ENCODE data around the gene SSC5D. TPM values are rescaled to one million over a fixed set of nuclear protein-coding genes. Genes with fewer than 3 reads are reported as not detected.

The SSC5D gene
- total and polyA plus RNA-seq, 2 donors (not counting 1 experiment from before 2014, with no cell fraction given), result 3.0 to 19.7 TPM

DNA sequence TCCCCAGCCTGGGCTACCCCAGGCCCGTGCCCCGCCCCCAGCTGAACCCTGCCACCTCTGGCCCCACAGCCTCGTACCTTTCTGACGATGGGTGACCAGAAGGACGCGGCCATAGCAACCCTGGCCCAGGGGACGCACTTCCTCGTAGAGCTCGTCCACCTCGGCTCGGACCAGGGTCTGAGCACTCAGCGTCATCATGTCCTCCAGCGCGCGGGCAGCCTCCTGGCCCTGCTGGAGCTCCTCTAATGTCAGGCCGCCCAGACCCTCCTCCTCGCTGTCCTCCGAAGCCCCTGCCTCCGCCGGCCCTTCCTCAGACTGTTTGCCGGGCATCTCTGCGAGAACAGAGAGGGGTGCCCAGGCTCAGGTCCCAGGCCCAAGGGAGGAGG, 47.7 kb downstream of the SSC5D start:
- no peak for DNase-seq (ENCODE audit: low read depth in 2 of 2)

GRCh38 chr19:55536366-55536765, 48.1 kb downstream of the SSC5D start:
- no peaks in the 10 kb centered on the region for H4K20me1 ChIP-seq (ENCODE audit: control insufficient read depth, extremely low read depth, insufficient read depth, low read length)
- no peak overlapping the region for H3K4me3 ChIP-seq (replicated peaks in 1 of 4; ENCODE audit: control extremely low read depth in 1 of 4, insufficient read depth in 1 of 4, low read depth in 3 of 4, low read length in 4 of 4)
- H3K79me2 ChIP-seq (ENCODE audit: control insufficient read depth, insufficient read depth, low read length), result no peaks in the 10 kb centered on the region
- no peaks in the 10 kb centered on the region for H3K4me1 ChIP-seq (ENCODE audit: control insufficient read depth, extremely low read depth, insufficient read depth, low read length)
- no peaks in the 10 kb centered on the region for H3K36me3 ChIP-seq (ENCODE audit: control insufficient read depth, insufficient read depth, low read length)
- TF ChIP-seq EZH2 (IDR thresholded peaks at IDR 0.05; ENCODE audit: low read length, missing control alignments), result no peak
- TF ChIP-seq, protein P1, sequence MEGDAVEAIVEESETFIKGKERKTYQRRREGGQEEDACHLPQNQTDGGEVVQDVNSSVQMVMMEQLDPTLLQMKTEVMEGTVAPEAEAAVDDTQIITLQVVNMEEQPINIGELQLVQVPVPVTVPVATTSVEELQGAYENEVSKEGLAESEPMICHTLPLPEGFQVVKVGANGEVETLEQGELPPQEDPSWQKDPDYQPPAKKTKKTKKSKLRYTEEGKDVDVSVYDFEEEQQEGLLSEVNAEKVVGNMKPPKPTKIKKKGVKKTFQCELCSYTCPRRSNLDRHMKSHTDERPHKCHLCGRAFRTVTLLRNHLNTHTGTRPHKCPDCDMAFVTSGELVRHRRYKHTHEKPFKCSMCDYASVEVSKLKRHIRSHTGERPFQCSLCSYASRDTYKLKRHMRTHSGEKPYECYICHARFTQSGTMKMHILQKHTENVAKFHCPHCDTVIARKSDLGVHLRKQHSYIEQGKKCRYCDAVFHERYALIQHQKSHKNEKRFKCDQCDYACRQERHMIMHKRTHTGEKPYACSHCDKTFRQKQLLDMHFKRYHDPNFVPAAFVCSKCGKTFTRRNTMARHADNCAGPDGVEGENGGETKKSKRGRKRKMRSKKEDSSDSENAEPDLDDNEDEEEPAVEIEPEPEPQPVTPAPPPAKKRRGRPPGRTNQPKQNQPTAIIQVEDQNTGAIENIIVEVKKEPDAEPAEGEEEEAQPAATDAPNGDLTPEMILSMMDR (conservative IDR thresholded peaks at IDR 0.05 in 1 of 2, IDR thresholded peaks at IDR 0.05 in 1 of 2; ENCODE audit: low read depth in 1 of 2, low read length in 2 of 2), result no peak
- no peaks in the 10 kb centered on the region for H3K27me3 ChIP-seq (ENCODE audit: control insufficient read depth, insufficient read depth, low read length)
- no peak overlapping the region for H3K27ac ChIP-seq (ENCODE audit: insufficient read depth, low read length)
- H3K9me3 ChIP-seq (ENCODE audit: control insufficient read depth, insufficient read depth, low read depth, low read length), result no peaks in the 10 kb centered on the region
- H3K9ac ChIP-seq (ENCODE audit: insufficient read depth, low read length), result no peak overlapping the region
- DNase-seq (ENCODE audit: low read depth in 2 of 2), result no peak
- no peak overlapping the region for H2AFZ ChIP-seq (ENCODE audit: low read length)
- H3K4me2 ChIP-seq (ENCODE audit: extremely low read depth, insufficient read depth, low read length), result no peak overlapping the region

More for the DNA sequence above, 47.7 kb downstream of the SSC5D start:
- H3K36me3 ChIP-seq (ENCODE audit: control insufficient read depth, insufficient read depth, low read length), result no peaks in the 10 kb centered on the region
- H3K4me1 ChIP-seq (ENCODE audit: control insufficient read depth, extremely low read depth, insufficient read depth, low read length), result no peaks in the 10 kb centered on the region
- H3K27me3 ChIP-seq (ENCODE audit: control insufficient read depth, insufficient read depth, low read length), result no peaks in the 10 kb centered on the region
- no peak overlapping the region for H2AFZ ChIP-seq (ENCODE audit: low read length)
- H3K9me3 ChIP-seq (ENCODE audit: control insufficient read depth, insufficient read depth, low read depth, low read length), result no peaks in the 10 kb centered on the region
- no peak overlapping the region for H3K4me3 ChIP-seq (replicated peaks in 1 of 4; ENCODE audit: control extremely low read depth in 1 of 4, insufficient read depth in 1 of 4, low read depth in 3 of 4, low read length in 4 of 4)
- H3K27ac ChIP-seq (ENCODE audit: insufficient read depth, low read length), result no peak overlapping the region
- no peak for TF ChIP-seq EZH2 (IDR thresholded peaks at IDR 0.05; ENCODE audit: low read length, missing control alignments)
- TF ChIP-seq, protein P1 (conservative IDR thresholded peaks at IDR 0.05 in 1 of 2, IDR thresholded peaks at IDR 0.05 in 1 of 2; ENCODE audit: low read depth in 1 of 2, low read length in 2 of 2), result no peak
- H3K79me2 ChIP-seq (ENCODE audit: control insufficient read depth, insufficient read depth, low read length), result no peaks in the 10 kb centered on the region
- no peaks in the 10 kb centered on the region for H4K20me1 ChIP-seq (ENCODE audit: control insufficient read depth, extremely low read depth, insufficient read depth, low read length)
- H3K4me2 ChIP-seq (ENCODE audit: extremely low read depth, insufficient read depth, low read length), result no peak overlapping the region
- no peak overlapping the region for H3K9ac ChIP-seq (ENCODE audit: insufficient read depth, low read length)

DNA sequence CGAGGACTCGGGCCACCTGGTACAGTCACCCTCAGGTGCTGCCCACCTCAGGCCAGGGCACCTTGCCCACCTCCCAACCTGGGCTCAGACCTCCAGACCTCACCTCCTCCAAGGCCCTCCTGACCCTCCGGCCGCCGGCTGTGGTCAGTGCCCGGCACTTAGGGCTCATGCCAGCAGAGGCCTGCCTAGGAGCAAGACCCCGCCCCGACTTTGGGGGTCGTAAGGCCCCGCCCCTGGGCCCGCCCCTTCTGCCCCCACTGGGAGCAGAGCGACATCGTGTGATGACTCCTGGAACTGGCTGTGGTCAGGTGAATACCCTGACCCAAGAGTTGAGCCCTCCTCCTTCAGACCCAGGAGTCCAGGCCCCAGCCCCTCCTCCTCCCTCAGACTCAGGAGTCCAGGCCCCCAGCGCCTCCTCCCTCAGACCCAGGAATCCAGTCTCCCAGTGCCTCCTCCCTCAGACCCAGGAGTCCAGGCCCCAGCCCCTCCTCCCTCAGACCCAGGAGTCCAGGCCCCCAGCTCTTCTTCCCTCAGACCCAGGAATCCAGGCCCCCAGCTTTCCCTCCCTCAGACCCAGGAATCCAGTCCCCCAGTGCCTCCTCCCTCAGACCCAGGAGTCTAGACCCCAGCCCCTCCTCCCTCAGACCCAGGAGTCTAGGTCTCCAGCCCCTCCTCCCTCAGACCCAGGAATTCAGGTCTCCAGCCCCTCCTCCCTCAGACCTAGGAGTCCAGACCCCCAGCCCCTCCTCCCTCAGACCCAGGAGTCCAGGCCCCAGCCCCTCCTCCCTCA, 48.9 kb downstream of the SSC5D start, which contains the start of gene SBK2:
SBK2 (minus strand) TSS at position 183 of the 790 bp plus-strand sequence. CDS start 839 bp downstream, outside the sequence.
- no peaks in the 10 kb centered on the region for H3K9me3 ChIP-seq (ENCODE audit: control insufficient read depth, insufficient read depth, low read depth, low read length)
- no peak for DNase-seq (ENCODE audit: low read depth in 2 of 2)
- H3K27me3 ChIP-seq (ENCODE audit: control insufficient read depth, insufficient read depth, low read length), result no peaks in the 10 kb centered on the region
- H4K20me1 ChIP-seq (ENCODE audit: control insufficient read depth, extremely low read depth, insufficient read depth, low read length), result no peaks in the 10 kb centered on the region
- no peaks in the 10 kb centered on the region for H3K36me3 ChIP-seq (ENCODE audit: control insufficient read depth, insufficient read depth, low read length)
- H3K27ac ChIP-seq (ENCODE audit: insufficient read depth, low read length), result no peak within 1 kb of the TSS
- no peak within 1 kb of the TSS for H3K9ac ChIP-seq (ENCODE audit: insufficient read depth, low read length)
- no peaks in the 10 kb centered on the region for H3K4me1 ChIP-seq (ENCODE audit: control insufficient read depth, extremely low read depth, insufficient read depth, low read length)
- no peak within 1 kb of the TSS for H2AFZ ChIP-seq (ENCODE audit: low read length)
- H3K4me3 ChIP-seq (replicated peaks in 1 of 4; ENCODE audit: control extremely low read depth in 1 of 4, insufficient read depth in 1 of 4, low read depth in 3 of 4, low read length in 4 of 4), result no peak within 1 kb of the TSS
- no peaks in the 10 kb centered on the region for H3K79me2 ChIP-seq (ENCODE audit: control insufficient read depth, insufficient read depth, low read length)
- no peak within 1 kb of the TSS for H3K4me2 ChIP-seq (ENCODE audit: extremely low read depth, insufficient read depth, low read length)
- TF ChIP-seq, protein P1 (conservative IDR thresholded peaks at IDR 0.05 in 1 of 2, IDR thresholded peaks at IDR 0.05 in 1 of 2; ENCODE audit: low read depth in 1 of 2, low read length in 2 of 2), result peak in 1 of 2 donors; percentile 15
- TF ChIP-seq EZH2 (IDR thresholded peaks at IDR 0.05; ENCODE audit: low read length, missing control alignments), result no peak

Data from fibroblast of lung (primary cell).